HG03558 (cell line): ENCODE results near the gene ADGRF5.

Source experiments
- ATAC-seq: cut with Tn5 transposase; IDR thresholded peaks from one replicate; pipeline ENCODE4 v1.9.1; 2021; ENCODE audit warnings: moderate number of reproducible peaks; ENCODE audit not compliant: unreplicated experiment; ENCODE audit errors: extremely low read depth

ADGRF5 gene

GRCh38 chr6:46933751-46934150, 12.0 kb upstream of the ADGRF5 start:
- no peak for ATAC-seq

GRCh38 chr6:46932526-46933319, 11.0 kb upstream of the ADGRF5 start:
- ATAC-seq, result no peak

- no peak for ATAC-seq
Observed at GRCh38 chr6:46931416-46931815, 9.7 kb upstream of the ADGRF5 start.

- no peak for ATAC-seq
Observed at GRCh38 chr6:46930331-46930730, 8.6 kb upstream of the ADGRF5 start.

- ATAC-seq, result no peak
Observed at GRCh38 chr6:46927066-46927465, 5.3 kb upstream of the ADGRF5 start.

GRCh38 chr6:46926481-46926880, 4.7 kb upstream of the ADGRF5 start:
- ATAC-seq, result no peak

- ATAC-seq, result no peak
Observed at GRCh38 chr6:46925563-46926253, 4.0 kb upstream of the ADGRF5 start.

GRCh38 chr6:46923476-46923875, 1.7 kb upstream of the ADGRF5 start:
- ATAC-seq, result no peak

GRCh38 chr6:46921059-46921458, 679 bp downstream of the ADGRF5 start:
- no peak for ATAC-seq

GRCh38 chr6:46918806-46919205, 2.9 kb downstream of the ADGRF5 start:
- ATAC-seq, result no peak

GRCh38 chr6:46917002-46917545, 4.7 kb downstream of the ADGRF5 start:
- ATAC-seq, result no peak

- ATAC-seq, result no peak
Observed at GRCh38 chr6:46915866-46916265, 5.9 kb downstream of the ADGRF5 start.

- ATAC-seq, result no peak
Observed at GRCh38 chr6:46915380-46915779, 6.4 kb downstream of the ADGRF5 start.

- ATAC-seq, result no peak
Observed at GRCh38 chr6:46914279-46914810, 7.4 kb downstream of the ADGRF5 start.

- no peak for ATAC-seq
Observed at GRCh38 chr6:46909371-46909770, 12.4 kb downstream of the ADGRF5 start.

GRCh38 chr6:46906776-46907175, 15.0 kb downstream of the ADGRF5 start:
- no peak for ATAC-seq

GRCh38 chr6:46904117-46904516, 17.6 kb downstream of the ADGRF5 start:
- no peak for ATAC-seq

- no peak for ATAC-seq
Observed at GRCh38 chr6:46903175-46903574, 18.6 kb downstream of the ADGRF5 start.

- ATAC-seq, result no peak
Observed at GRCh38 chr6:46901882-46902314, 19.8 kb downstream of the ADGRF5 start.

GRCh38 chr6:46900266-46900665, 21.5 kb downstream of the ADGRF5 start:
- no peak for ATAC-seq

- no peak for ATAC-seq
Observed at GRCh38 chr6:46899659-46900058, 22.1 kb downstream of the ADGRF5 start.
